Activated T-cell treated with anti-CD3 and anti-CD28 coated beads for 24 hours (primary cell): ENCODE measurements around the gene CSPG4.

ENCODE experiments used
- DNase-seq: peaks from one replicate; pipeline ENCODE4 v3.0.0-alpha.2; 2020; ENCODE audit warnings: low read depth

Gene CSPG4

DNA sequence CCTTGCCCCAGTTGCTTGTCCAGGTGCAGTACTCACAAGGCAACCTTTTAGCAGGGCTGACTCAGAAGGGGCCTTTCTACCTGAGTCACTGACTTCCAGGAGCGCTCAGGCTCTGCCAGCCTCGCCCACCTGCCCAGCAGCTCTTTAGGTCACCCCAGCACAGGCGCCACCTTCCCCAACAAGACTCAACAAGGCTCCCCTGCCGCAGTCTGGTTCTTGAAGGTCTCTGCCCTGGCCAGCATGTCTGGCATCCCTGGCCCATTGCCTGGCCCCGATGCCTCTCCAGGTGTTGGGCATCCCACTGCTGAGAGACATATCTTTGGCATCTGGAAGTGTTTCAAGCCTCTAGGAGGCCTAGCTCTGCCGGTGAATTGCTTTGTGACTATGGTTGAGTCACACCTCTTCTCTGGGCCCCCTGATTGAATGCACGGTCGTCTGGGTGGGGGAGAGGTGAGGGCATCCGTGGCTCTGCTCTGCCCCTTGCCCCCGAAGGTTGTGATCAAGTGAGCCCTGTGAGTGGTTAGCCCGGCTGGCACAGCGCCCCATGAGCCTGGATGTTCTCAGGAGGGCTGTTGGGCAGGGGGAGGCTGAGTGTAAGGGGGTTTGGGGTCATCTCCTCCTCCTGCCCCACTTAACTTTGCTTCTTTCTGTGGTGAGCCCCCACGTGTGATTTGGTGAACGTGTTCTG lies 43.3 kb downstream of the CSPG4 start:
- no peak for DNase-seq

DNA sequence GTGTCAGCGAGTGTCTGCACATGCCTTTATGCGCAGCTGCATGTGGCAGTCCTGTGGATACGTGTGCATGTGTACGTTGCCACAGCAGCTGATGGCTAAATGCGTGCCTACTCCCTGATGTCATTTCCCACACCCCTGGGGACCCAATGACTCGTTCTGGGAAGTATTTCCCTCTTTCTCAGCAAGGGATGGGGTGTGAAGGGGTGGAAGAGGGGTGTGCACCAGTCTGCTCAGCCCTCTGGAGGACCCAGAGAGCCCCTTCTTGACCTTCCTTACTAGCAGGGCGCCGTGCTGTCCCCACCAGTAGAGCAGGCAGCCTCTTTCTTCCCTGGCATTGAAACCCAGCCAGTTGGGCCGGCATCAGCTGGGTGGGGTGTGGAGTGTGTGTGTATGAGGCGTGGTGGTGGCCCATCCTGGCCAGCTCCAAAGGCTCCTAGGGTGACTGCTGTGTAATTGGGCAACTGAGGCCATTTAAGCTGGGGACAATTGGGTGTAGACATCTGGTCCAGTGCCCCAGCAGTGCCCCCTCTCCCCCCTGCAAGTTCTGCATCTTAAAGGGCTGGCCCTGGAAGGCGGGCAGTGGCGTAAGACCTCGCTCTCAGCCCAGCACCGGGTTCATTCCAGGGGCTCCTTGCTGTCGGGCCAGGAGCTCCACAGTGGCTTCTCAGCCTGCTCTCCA lies 45.7 kb downstream of the CSPG4 start:
- DNase-seq = no peak

DNA sequence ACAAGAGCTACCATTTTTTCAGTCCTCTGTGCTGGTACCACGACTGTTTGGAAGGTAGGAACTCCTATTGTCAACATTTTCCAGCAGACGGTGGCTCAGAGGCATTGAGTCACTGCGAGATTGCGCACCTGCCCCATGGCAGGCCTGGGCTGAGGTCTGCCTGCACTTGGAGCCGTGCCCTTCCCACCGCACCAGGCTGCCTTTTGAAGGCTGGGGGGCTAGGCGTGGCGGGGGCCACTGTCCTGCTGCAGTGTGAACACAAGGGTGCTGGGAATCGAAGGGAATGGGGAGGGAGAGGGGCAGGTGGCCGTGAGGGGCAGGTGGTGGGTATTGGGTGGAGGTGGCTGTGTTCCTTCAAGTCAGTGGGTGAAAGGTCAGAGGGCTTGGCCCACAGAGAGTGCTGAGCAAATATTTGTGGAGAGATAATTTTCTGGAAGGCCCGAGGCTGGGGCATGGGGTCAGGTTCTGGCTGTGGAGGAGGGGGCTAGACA lies 48.7 kb downstream of the CSPG4 start:
- no peak for DNase-seq

DNA sequence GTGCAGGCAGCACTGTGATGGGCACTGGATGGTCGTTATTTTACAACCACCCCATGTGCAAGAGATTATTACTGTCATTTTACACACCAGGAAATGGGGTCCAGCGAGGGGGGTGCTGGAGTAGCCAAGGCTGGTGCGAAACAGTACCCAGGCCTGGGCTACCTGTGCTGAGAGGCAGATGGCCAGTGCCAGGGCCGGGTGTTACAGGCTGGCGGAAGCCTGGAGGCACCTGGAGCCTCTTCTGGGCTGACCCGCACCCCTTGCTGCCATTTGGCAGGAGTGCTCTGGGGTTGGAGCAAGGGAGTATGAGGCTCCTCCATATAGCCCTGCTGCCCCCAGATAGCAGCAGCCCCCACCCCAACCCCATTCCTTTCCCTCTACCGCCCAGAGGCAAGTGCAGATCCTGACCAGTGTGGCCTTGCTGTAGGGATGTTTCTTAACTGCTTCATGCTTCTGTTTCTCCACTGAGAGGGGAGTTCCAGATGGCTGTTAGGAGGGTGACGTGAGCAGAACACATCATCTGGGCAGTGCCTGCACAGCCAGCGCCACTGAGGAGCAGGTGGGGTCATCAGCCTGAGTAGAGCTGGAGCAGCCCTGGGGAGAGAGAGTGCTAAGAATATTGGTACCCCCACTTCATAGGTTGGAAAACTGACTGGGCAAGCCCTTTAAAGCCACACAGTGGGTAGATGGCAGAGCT lies 49.7 kb downstream of the CSPG4 start:
- DNase-seq = no peak

DNA sequence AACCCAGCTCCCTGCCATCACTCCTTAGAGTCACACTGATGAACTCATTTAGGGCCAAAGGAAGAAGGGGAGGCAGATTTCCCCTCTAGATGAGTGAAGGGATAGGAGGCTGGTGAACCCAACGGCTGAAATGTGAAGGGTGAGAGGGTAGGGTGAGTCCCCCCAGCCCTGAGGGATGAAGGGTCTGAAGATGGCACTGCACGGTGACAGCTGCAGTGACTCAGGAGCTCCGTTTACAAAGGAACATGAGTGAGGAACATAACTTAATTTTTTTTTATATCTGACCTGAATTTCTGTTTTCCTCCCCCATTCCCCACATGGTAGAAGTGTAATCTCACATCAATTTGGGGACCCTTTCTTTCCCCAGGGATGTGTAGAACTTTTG lies 50.9 kb downstream of the CSPG4 start:
- DNase-seq = no peak

DNA sequence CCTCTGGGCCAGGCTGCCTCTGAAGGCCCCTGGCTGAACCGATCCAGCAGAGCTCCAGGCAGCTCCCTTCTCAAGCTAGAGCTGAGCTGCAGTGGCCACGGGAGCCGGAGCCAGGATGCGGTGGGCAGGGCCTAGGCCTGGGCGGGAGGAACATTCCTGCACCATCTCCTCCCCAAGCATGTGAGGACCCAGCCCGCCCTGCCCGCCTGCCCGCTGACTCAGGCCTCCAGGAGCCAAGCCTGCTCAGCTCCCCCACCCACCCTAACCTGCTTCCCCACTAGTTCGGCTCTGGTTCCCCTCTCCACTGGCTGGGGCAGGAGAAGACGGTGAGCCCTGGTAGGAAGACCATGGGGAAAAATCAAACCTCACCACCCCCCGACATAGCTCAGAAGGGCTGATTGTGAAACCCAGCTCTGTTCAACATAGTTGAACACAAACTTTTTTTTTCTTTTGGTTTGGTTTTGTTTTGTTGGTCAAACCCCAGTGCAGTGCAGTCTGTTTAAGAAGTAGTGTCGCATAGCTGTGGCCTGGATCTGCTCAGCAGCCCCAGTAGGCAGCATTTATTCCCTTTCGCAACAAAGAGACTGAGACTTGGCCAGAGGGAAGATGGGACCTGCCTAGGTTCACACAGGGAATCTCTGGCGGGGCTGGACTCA lies 51.4 kb downstream of the CSPG4 start:
- no peak for DNase-seq

DNA sequence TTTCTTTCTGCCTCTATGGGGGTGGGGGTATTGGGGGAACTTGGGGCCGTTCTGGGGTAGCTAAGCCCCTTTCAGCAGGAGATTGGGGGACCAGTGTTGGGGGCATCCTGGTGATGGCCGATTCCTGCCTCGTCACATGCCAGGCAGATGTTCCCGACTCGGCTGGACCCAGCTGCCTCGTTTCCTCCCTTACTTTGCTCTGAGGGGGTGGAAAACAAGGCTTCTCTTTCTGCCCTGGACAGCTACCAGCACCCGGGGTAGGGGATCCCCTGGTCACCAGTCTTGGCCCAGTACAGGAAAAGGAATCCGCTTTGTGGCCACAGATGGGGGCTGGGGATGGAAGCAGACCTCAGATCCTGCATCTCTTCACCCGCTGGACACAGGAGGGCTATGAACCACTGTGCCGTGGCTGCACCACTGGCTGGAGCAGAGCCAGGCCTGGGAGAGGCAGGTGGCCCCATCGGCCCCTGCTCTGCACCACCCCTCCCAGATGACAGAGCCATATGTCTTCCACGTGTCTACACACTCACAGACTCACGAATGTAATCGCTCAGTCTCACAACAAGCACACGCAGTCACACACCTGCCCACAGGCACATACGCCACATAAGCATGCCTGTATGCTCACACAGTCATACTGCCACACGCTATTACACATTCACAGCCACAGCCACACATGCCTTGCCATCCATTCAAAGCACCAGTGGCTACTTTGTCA lies 52.6 kb downstream of the CSPG4 start:
- no peak for DNase-seq

DNA sequence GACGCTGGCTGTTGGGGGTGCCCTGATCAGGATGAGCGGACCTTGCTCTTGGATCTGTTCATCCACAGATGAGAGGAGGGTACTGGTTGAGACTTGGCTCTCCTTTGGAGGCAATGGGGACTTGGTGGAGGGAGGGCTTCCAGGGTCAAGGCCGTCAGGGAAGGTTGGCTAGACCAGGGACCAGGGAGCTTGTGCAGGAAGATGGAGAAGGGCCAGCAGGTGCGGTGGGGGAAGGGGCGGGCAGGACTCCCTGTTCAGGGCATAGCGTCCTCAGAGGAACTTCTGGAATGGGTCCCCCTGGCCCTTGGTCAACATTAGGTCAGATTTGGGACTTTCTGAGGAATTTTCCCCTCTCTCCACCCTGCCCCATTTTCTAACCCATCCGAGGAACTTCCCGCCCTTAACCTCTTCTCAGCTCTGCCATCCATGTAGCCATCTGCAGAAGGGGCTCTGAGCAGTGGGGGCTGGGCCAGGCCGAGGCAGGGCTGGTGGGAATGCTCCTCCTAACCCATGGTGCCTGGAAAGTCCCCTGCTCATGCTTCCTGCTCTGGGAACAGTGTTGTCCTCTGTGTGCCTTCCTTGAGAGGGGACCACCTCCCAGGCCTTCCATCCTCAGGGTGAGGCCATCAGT lies 53.4 kb downstream of the CSPG4 start:
- no peak for DNase-seq

DNA sequence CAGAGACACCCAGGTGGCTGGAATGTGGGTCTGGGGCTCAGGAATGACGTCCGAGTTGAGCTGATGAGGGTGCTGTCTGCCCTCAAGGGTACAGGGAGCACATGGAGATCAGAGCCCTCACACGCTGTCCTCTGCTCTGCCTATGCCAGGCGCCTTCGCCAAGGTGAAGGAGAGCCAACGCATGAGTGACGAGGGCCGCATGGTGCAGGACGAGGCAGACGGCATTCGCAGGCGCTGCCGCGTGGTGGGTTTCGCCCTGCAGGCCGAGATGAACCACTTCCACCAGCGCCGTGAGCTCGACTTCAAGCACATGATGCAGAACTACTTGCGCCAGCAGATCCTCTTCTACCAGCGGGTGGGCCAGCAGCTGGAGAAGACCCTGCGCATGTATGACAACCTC lies 55.8 kb downstream of the CSPG4 start:
- DNase-seq = no peak

DNA sequence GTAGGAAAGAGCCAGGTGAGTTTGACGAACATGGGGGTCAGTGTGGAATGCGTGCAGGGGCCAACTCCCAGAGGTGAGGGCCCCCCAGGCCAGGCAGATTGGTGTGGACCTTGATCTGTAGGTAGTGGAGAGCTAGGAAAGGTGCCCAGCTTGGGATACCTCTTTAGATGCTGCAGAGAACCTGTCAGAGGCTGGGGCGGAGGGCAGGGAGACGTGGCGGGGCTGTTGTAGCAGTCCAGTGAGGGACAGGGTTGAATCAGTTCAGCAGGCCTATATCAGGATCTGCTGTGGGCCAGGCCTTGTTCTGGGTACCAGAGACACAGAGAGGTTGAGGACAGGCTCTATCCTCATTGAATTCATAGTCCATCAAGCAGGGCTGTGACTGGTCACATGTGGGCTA lies 56.3 kb downstream of the CSPG4 start:
- no peak for DNase-seq

DNA sequence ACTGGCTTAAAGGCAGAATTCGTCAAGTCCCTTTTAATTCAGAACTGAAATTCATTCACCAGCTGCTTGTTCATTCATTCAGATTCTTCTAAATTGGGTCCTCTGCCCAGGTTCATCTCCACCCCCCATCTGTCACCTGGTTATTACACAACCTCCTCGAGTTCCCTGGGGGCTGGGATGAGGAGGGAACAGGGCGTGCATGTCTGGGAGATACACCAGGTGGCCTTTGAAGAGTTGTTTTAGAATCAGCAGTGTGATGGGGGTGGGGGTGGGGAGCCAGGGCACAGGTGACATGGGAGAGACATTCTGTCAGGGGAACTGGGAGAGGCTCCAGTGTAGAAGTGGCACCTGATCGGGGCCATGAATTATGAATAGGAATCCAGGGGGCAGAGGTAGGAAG lies 56.7 kb downstream of the CSPG4 start:
- DNase-seq = no peak

DNA sequence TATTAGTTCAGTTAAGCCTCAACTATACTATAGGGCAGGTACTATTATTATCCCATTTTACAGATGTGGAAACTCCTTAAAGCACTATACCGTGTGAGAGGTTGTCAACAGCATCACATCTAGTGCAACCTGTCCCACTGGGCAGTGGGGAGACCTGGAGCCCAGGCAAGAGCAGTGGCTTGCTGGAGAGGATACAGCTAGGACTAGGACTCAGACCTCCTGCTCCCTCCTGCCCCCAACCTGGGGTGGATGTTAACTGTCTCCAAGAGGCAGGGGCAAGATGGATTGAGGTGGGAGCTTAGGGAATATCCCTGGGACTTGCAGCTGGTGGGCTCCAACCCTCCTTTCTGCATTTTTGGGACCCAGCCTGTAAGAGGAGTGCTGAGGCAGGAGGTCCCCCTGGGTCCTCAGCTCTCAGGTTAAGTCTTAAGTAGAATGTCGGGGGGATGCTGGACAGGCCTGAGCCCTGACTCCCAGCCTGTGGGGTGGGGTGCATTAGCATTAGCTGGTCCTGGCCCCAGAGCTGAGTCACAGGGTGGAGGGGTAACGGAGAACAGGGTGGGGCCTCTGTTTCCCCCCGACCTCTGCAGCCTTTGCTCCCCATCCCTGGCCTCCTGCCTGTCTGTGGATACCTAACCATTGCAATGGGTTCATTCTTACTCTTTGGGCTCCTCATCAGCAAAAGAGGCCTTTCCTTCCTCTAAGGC lies 58.3 kb downstream of the CSPG4 start:
- DNase-seq = no peak

DNA sequence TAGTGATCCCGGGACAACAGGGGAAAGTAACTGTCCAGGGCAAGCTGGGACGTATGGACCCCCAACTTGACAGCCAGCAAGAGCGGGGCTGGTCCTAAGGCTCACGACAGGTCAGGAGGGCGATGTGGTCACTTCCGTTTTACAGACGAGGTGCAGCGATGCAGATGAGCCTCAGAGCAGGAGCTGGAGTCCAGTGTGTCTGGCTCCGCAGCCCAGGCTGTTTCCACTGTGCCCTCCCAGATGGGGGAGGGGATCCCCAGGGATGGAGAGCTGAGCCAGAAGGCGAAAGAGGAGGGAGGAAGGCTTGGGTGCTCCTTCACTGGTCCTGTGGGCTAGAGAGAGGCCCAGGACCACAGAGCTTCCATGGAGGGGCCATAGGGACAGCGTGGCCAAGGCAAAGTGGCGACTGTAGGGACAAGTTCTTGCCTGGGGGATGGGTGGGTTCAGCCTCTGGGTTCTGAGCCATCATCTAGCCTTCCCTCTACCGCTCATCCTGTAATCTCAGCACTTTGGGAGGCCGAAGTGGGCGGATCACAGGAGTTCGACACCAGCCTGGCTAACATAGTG lies 59.2 kb downstream of the CSPG4 start:
- DNase-seq = no peak

DNA sequence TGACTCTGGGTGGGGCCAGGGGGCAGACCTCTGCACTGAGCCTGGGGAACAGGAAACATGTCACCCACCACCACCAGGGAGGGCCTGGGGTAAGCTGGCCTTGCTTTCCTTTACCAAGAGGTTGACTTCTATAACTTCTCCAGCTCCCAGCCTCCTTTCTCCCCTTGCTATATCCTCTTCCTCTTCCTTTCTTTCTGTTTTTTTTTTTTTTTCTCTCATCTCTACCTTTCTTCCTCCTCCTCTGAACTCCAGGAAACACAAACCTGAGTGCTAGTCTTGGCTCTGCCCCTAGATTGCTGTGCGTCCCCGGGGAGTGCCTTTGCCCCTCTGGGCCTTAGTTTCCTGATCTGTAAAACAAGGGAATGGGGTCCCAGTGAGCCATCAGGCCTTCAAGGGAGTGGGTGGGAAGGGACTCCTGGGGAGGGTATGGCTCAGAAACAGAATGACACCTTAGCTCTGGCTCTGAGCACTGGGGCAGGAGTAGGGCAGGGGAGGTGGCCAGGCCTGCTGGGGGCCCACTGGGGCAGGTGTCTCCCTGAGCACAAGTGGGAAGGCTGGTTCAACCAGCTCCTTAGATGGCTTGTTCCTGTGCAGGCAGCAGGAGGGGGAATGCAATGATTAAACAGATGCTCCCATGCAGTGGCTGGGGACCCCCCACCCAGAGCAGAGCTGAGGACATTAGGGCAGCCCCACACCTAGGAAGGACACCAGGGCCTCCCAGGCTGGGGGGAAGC lies 60.7 kb downstream of the CSPG4 start:
- no peak for DNase-seq

DNA sequence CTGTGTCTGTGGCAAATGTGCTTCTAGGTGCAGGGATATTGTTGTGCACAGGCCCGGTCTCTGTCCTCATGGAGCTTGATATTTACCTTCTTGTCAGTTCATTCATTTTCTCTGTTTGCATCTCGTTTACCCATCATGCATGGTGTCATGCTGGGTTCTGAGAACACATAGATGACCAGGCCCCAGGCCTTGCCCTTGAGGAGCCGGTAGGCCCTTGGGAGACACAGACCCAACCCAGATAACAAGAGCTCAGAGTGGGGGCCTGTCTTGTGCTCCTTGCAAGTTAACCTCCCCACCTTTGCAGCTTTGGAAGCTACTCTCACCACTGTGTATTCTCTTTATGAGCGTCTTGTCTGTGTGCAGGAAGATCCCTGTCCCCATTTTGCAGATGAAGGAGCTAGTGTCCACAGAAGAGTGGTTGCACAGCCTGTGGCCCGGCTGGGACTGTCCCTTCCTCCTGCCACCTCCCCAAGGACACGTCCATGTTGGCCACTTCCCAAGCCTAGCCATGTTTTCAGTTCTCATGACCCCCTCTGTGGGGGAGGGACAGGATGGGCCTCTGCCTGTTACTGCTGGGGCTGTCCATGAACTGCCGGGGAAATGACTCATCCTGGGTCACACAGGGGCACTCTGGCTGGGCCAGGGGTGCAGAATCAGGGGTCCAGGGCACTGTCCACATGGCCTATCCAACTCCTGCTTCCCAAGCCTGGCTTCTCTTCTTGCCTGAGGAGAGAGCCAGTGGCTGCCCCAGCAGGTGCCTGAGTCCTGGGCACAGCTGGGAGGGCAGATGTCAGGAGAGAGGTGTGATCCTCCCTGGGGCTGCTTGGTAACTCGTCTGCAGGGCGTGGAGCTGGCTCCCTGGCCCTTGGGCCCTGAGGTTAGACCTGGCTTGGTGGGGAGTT lies 61.5 kb downstream of the CSPG4 start:
- DNase-seq = no peak

DNA sequence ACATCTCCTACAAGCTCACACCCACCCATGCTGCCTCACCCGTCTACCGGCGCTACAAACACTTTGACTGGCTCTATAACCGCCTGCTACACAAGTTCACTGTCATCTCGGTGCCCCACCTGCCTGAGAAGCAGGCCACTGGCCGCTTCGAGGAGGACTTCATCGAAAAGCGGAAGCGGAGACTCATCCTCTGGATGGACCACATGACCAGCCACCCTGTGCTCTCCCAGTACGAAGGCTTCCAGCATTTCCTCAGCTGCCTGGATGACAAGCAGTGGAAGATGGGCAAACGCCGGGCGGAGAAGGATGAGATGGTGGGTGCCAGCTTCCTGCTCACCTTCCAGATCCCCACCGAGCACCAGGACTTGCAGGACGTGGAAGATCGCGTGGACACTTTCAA lies 62.8 kb downstream of the CSPG4 start:
- DNase-seq = no peak

DNA sequence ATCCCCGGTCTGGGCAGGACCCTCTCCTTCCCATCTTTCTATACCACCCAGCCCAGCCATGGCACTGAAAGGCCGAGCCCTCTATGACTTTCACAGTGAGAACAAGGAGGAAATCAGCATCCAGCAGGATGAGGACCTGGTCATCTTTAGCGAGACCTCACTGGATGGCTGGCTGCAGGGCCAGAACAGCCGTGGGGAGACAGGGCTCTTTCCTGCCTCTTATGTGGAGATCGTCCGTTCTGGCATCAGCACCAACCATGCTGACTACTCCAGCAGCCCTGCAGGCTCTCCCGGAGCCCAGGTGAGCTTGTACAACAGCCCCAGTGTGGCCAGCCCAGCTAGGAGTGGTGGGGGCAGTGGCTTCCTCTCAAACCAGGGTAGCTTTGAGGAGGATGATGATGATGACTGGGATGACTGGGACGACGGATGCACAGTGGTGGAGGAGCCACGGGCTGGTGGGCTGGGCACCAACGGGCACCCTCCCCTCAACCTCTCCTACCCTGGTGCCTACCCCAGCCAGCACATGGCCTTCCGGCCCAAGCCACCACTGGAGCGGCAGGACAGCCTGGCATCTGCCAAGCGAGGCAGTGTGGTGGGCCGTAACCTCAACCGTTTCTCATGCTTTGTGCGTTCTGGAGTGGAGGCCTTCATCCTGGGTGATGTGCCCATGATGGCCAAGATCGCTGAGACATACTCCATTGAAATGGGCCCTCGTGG lies 63.4 kb downstream of the CSPG4 start:
- DNase-seq = no peak
